OCI-LY7 (cell line): ENCODE data around the gene USP15. TPM values are rescaled to one million over a fixed set of nuclear protein-coding genes. Genes with fewer than 3 reads are reported as not detected.

ENCODE experiments used
- BruUV-seq: library from RNA; stranded (reverse); fragments of 400-500 nt; replicated peaks from 2 replicates; lab custom pipeline; 2021; lab: Mats Ljungman, UMichigan
- CTCF ChIA-PET: fragments of 300-600 bp; sonication (Branson Sonifier 250); formaldehyde crosslinking; loops from one replicate; lab custom pipeline; 2022; ENCODE audit warnings: antibody characterized with exemption; ENCODE audit not compliant: unreplicated experiment; lab: Charles Lee
- POLR2A ChIA-PET: fragments of 300-600 bp; sonication (Branson Sonifier 250); formaldehyde crosslinking; loops from one replicate; lab custom pipeline; 2022; ENCODE audit warnings: antibody characterized with exemption; lab: Charles Lee
- DNase-seq: peaks from one replicate; pipeline ENCODE4 v3.0.0-alpha.2; 2015; ENCODE audit warnings: low spot score
- H2AFZ ChIP-seq: fragments of 200-600 bp; sonication (generic), shearing (Covaris generic); 2 replicates; pipeline ENCODE4 v1.6.1; 2014; ENCODE audit warnings: mild to moderate bottlenecking, antibody characterized with exemption, low read length, moderate library complexity
- H3K27ac ChIP-seq: fragments of 200-600 bp; sonication (generic); 2 replicates; pipeline ENCODE4 v1.5.1; 2014; ENCODE audit warnings: mixed run types, low read depth, mild to moderate bottlenecking, moderate library complexity, low read length, inconsistent platforms; ENCODE audit not compliant: poor library complexity, severe bottlenecking
- H3K36me3 ChIP-seq: fragments of 200-600 bp; sonication (generic); 2 replicates; pipeline ENCODE4 v1.6.1; 2014; ENCODE audit warnings: mild to moderate bottlenecking, antibody characterized with exemption, low read length, moderate library complexity, mixed read lengths; ENCODE audit not compliant: insufficient read depth
- H3K4me1 ChIP-seq: fragments of 200-600 bp; sonication (generic); 2 replicates; pipeline ENCODE4 v1.5.1; 2014; ENCODE audit warnings: mild to moderate bottlenecking, low read length; ENCODE audit not compliant: insufficient read depth, poor library complexity, severe bottlenecking
- H3K4me2 ChIP-seq: fragments of 200-600 bp; sonication (generic); 2 replicates; pipeline ENCODE4 v1.6.1; 2014; ENCODE audit warnings: mild to moderate bottlenecking, low read length
- H3K4me3 ChIP-seq: fragments of 200-600 bp; sonication (generic); 2 replicates; pipeline ENCODE4 v1.5.1; 2014; ENCODE audit warnings: mild to moderate bottlenecking, low read depth, low read length; ENCODE audit not compliant: poor library complexity, severe bottlenecking
- H3K79me2 ChIP-seq: fragments of 200-600 bp; sonication (generic); 2 replicates; pipeline ENCODE4 v1.6.1; 2016; ENCODE audit warnings: low read depth, mild to moderate bottlenecking, low read length, moderate library complexity, mixed read lengths; ENCODE audit not compliant: insufficient read depth
- H3K9me2 ChIP-seq: fragments of 200-600 bp; sonication (generic); 2 replicates; pipeline ENCODE4 v1.6.1; 2016; ENCODE audit warnings: mild to moderate bottlenecking, low read length, mixed read lengths; ENCODE audit not compliant: insufficient read depth
- H3K9me3 ChIP-seq: fragments of 200-600 bp; sonication (generic); 2 replicates; pipeline ENCODE4 v1.6.1; 2014; ENCODE audit warnings: mild to moderate bottlenecking, mixed run types, low read length, mixed read lengths
- H4K20me1 ChIP-seq: fragments of 200-600 bp; sonication (generic); 2 replicates; pipeline ENCODE4 v1.6.1; 2014; ENCODE audit warnings: mild to moderate bottlenecking, antibody characterized with exemption, low read length, moderate library complexity, mixed read lengths; ENCODE audit not compliant: insufficient read depth
- CTCF ChIP-seq: fragments of 200-600 bp; sonication (generic); conservative IDR thresholded peaks from 2 replicates; pipeline ENCODE4 v1.5.1; 2014; ENCODE audit warnings: mild to moderate bottlenecking, antibody characterized with exemption, low read length, moderate library complexity, mixed read lengths
- EZH2phosphoT487 ChIP-seq: fragments of 200-600 bp; sonication (generic); IDR thresholded peaks from 2 replicates; pipeline ENCODE4 v1.6.1; 2018; ENCODE audit warnings: low read depth, borderline replicate concordance, mild to moderate bottlenecking, mixed run types, antibody characterized with exemption, low read length, moderate library complexity, mixed read lengths
- intact Hi-C: fragments of 100-400 bp; cut with micrococcal nuclease; formaldehyde crosslinking; loops from one replicate; pipeline ENCODE4 v1.10.0; 2022; ENCODE audit not compliant: unreplicated experiment
- total RNA-seq, 2 experiments: library from RNA; depleted of rRNA in 1 of 2; stranded (reverse); fragments of >200 nt in 1 of 2; shearing (Covaris generic) in 1 of 2; gene quantifications; 2 replicates each; pipeline ENCODE4 v1.2.3, GENCODE V29; 2014 to 2022

USP15 gene
- total RNA-seq, 2 experiments from 2014 or later: 43.3 to 62.8 TPM

- TF ChIP-seq CTCF: no peak
- TF ChIP-seq EZH2phosphoT487: no peak
- Histone ChIP-seq H3K36me3 (peaks cover 27% of the 10 kb centered on the region), H3K27ac (no peak overlapping the region), H3K4me1 (no peaks in the 10 kb centered on the region), H4K20me1 (no peaks in the 10 kb centered on the region), H3K9me2 (no peaks in the 10 kb centered on the region), H3K4me2 (no peak overlapping the region), H2AFZ (no peak overlapping the region), H3K4me3 (no peak overlapping the region), H3K79me2 (no peaks in the 10 kb centered on the region), H3K9me3 (no peaks in the 10 kb centered on the region)
- intact Hi-C loops: no loop called here
- ChIA-PET CTCF (no interaction called here), POLR2A (no interaction called here)
- DNase-seq: no peak
- no TSS peak for BruUV-seq
These were observed 85.5 kb downstream of the USP15 start for GRCh38 chr12:62345667-62346066.

GRCh38 chr12:62346817-62347216 lies 86.6 kb downstream of the USP15 start:
- Histone ChIP-seq H3K9me2 (no peaks in the 10 kb centered on the region), H3K9me3 (no peaks in the 10 kb centered on the region), H3K4me2 (no peak overlapping the region), H3K36me3 (peaks cover 35% of the 10 kb centered on the region), H4K20me1 (no peaks in the 10 kb centered on the region), H3K4me3 (no peak overlapping the region), H3K79me2 (no peaks in the 10 kb centered on the region), H2AFZ (no peak overlapping the region), H3K27ac (no peak overlapping the region), H3K4me1 (no peaks in the 10 kb centered on the region)
- no peak for DNase-seq
- BruUV-seq: no TSS peak
- POLR2A ChIA-PET: no interaction called here
- intact Hi-C loops: no loop called here
- CTCF ChIA-PET: no interaction called here
- TF ChIP-seq CTCF: no peak
- TF ChIP-seq EZH2phosphoT487: no peak

- Histone ChIP-seq H3K9me3 (no peaks in the 10 kb centered on the region), H3K27ac (no peak overlapping the region), H3K4me2 (no peak overlapping the region), H3K36me3 (peaks cover 29% of the 10 kb centered on the region), H3K9me2 (no peaks in the 10 kb centered on the region), H3K4me3 (no peak overlapping the region), H4K20me1 (no peaks in the 10 kb centered on the region), H2AFZ (no peak overlapping the region), H3K79me2 (no peaks in the 10 kb centered on the region), H3K4me1 (no peaks in the 10 kb centered on the region)
- TF ChIP-seq EZH2phosphoT487 (no peak), CTCF (no peak)
- intact Hi-C loops: no loop called here
- POLR2A ChIA-PET: no interaction called here
- BruUV-seq: no TSS peak
- no peak for DNase-seq
- CTCF ChIA-PET: no interaction called here
These were observed 87.9 kb downstream of the USP15 start for GRCh38 chr12:62347922-62348650.
